ENCODE data around the gene ZNF658.

ZNF658 gene

GRCh38 chr9:66900490-66901131 is at the start of gene ZNF658:
Gene ZNF658 (plus strand): TSS chr9:66900725. CDS start chr9:66903562, 2,837 bp downstream.
- peak; percentile 26; the same call in 1 of the 2 replicates for TF ChIP-seq MAX (IDR thresholded peaks at IDR 0.05)
- TF ChIP-seq TAF1 (IDR thresholded peaks at IDR 0.05; ENCODE audit: low read depth) = 0 out of 2 replicates have a peak, but pooled peaks have one; percentile 48

Measured in Ishikawa (cell line).